Cardiac muscle cell (in vitro differentiated cells and primary cell): ENCODE results near the gene ABHD17C. TPM values are rescaled to one million over a fixed set of nuclear protein-coding genes. Genes with fewer than 3 reads are reported as not detected.
A peak's percentile ranks its signal among the peaks of the same experiment; 100 is the strongest.

Experiments used
- DNase-seq, 2 donors: peaks; one replicate each; pipeline versions ENCODE4 v3.0.0 to v3.0.0-alpha.2; 2010 to 2017; ENCODE audit warnings: low read depth in 1 of 2, low spot score in 1 of 2
- H3K27ac ChIP-seq: fragments of 200-600 bp; sonication (generic); 2 replicates; pipeline ENCODE4 v1.5.1; 2016
- H3K27me3 ChIP-seq: fragments of 200-600 bp; sonication (generic); 2 replicates; pipeline ENCODE4 v1.6.0; 2016; ENCODE audit warnings: control low read depth
- H3K36me3 ChIP-seq: fragments of 200-600 bp; sonication (generic); 2 replicates; pipeline ENCODE4 v1.5.1; 2016; ENCODE audit warnings: control low read depth
- H3K4me1 ChIP-seq: fragments of 200-600 bp; sonication (generic); 2 replicates; pipeline ENCODE4 v1.8.1; 2017; ENCODE audit warnings: low read depth, mild to moderate bottlenecking, mixed run types
- H3K4me3 ChIP-seq: fragments of 200-600 bp; sonication (generic); 2 replicates; pipeline ENCODE4 v1.5.1; 2016; ENCODE audit warnings: mild to moderate bottlenecking
- H3K9me3 ChIP-seq: fragments of 200-600 bp; sonication (generic); 2 replicates; pipeline ENCODE4 v1.5.1; 2017; ENCODE audit warnings: low read depth, mild to moderate bottlenecking, control low read depth
- CTCF ChIP-seq: IDR thresholded peaks from 2 replicates; pipeline ENCODE4 v1.5.1; 2012; ENCODE audit warnings: low read depth, mild to moderate bottlenecking, low read length
- polyA plus RNA-seq: library from polyadenylated mRNA; unstranded; fragments of >200 nt; fragmentation: Nextera tagmentation; extraction: Ambion mirVana; gene quantifications from 2 replicates; pipeline ENCODE4 v1.2.1, GENCODE V29; 2016
- total RNA-seq: library from RNA; depleted of rRNA; stranded (reverse); fragments of >200 nt; gene quantifications from 2 replicates; pipeline ENCODE4 v1.2.3, GENCODE V29; 2016

Gene ABHD17C
- total and polyA plus RNA-seq, 2 experiments from 2014 or later: 1.7 to 6.0 TPM

- DNase-seq: no peak
- Histone ChIP-seq H3K4me3 (no peak overlapping the region), H3K36me3 (no peaks in the 10 kb centered on the region), H3K4me1 (peaks cover 2% of the 10 kb centered on the region), H3K27ac (no peak overlapping the region), H3K9me3 (no peaks in the 10 kb centered on the region), H3K27me3 (peaks cover 26% of the 10 kb centered on the region)
- no peak for TF ChIP-seq CTCF
These were observed 90.2 kb downstream of the ABHD17C start for GRCh38 chr15:80785335-80785734.

GRCh38 chr15:80785811-80786354 is 90.8 kb downstream of the ABHD17C start:
- Histone ChIP-seq H3K36me3 (no peaks in the 10 kb centered on the region), H3K27me3 (peaks cover 22% of the 10 kb centered on the region), H3K4me3 (no peak overlapping the region), H3K4me1 (no peaks in the 10 kb centered on the region), H3K27ac (no peak overlapping the region), H3K9me3 (no peaks in the 10 kb centered on the region)
- no peak for TF ChIP-seq CTCF
- no peak for DNase-seq

- no peaks in the 10 kb centered on the region for H3K4me1 ChIP-seq
- TF ChIP-seq CTCF: peak; percentile 7
- DNase-seq: no peak
These were observed 92.2 kb downstream of the ABHD17C start for GRCh38 chr15:80787316-80787715.

GRCh38 chr15:80788536-80788935 is 93.4 kb downstream of the ABHD17C start:
- no peak overlapping the region for H3K27ac ChIP-seq
- peaks cover 4% of the 10 kb centered on the region for H3K27me3 ChIP-seq
- H3K36me3 ChIP-seq: no peaks in the 10 kb centered on the region
- H3K4me3 ChIP-seq: no peak overlapping the region
- H3K4me1 ChIP-seq: no peaks in the 10 kb centered on the region
- DNase-seq: no peak
- no peak for TF ChIP-seq CTCF
- H3K9me3 ChIP-seq: no peaks in the 10 kb centered on the region

More at GRCh38 chr15:80787316-80787715, 92.2 kb downstream of the ABHD17C start:
- no peak overlapping the region for H3K4me3 ChIP-seq
- H3K27ac ChIP-seq: no peak overlapping the region
- H3K36me3 ChIP-seq: no peaks in the 10 kb centered on the region
- peaks cover 7% of the 10 kb centered on the region for H3K27me3 ChIP-seq
- H3K9me3 ChIP-seq: no peaks in the 10 kb centered on the region

- Histone ChIP-seq H3K9me3 (no peaks in the 10 kb centered on the region), H3K27me3 (no peaks in the 10 kb centered on the region), H3K27ac (no peak overlapping the region), H3K4me3 (no peak overlapping the region), H3K4me1 (no peaks in the 10 kb centered on the region), H3K36me3 (no peaks in the 10 kb centered on the region)
- no peak for TF ChIP-seq CTCF
- DNase-seq: peak in 1 of 2 donors; percentile 33
These were observed 94.2 kb downstream of the ABHD17C start for GRCh38 chr15:80789296-80789695.

GRCh38 chr15:80789796-80790195 is 94.7 kb downstream of the ABHD17C start:
- no peak overlapping the region for H3K4me3 ChIP-seq
- no peaks in the 10 kb centered on the region for H3K4me1 ChIP-seq
- H3K27me3 ChIP-seq: no peaks in the 10 kb centered on the region
- no peaks in the 10 kb centered on the region for H3K36me3 ChIP-seq
- no peak overlapping the region for H3K27ac ChIP-seq
- H3K9me3 ChIP-seq: no peaks in the 10 kb centered on the region
- DNase-seq: no peak
- no peak for TF ChIP-seq CTCF
